GM19240 (cell line): ENCODE measurements around the gene MNAT1.
"Not testable (repeated sequence)": the region's sequence is repeated elsewhere in the genome, so short reads cannot be mapped to it uniquely, and the experiment has no call there.

Source experiments
- DNase-seq: peaks from one replicate; pipeline ENCODE4 v3.0.0; 2011; ENCODE audit warnings: low spot score; ENCODE audit not compliant: insufficient read length

Gene MNAT1

DNA sequence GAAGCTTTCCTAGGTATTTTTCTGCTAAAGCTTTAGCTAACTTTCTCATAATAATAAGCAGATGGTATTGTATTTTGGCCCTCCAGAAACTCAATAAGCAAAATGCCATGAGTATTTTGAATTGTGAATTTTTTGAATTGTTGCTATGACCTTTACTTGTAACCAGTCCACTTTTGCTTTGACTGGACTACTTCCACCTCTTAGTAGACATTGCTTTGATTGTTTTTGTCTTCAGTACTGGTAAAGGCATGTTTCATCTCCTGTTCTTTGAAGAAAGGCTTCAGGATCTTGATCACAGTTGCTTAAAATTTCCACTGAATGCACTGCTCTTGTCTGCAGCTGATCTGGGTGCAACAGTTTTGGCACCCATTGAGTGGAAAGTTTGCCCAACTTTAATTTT, 144.0 kb downstream of the MNAT1 start:
- no peak for DNase-seq

- no peak for DNase-seq
These were observed 147.7 kb downstream of the MNAT1 start for GRCh38 chr14:60882219-60882618.

DNA sequence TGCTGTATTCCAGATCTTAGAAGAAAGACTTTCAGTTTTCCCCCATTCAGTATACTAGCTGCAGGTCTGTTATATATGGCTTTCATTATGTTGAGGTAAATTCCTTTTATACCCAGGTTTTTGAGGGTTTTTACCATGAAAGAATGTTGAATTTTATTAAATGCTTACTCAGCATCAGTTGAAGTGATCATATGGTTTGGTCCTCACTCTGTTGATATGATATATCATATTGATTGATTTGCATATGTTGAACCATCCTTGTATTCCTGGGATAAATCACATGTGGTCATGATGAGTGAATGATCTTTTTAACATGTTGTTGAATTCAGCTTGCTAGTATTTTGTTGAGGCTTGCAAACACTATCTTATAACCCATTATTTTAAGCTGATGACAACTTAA, 149.6 kb downstream of the MNAT1 start:
- DNase-seq: no peak

GRCh38 chr14:60890636-60891035, 156.1 kb downstream of the MNAT1 start:
- not testable (repeated sequence) for DNase-seq

GRCh38 chr14:60893911-60894310, 159.3 kb downstream of the MNAT1 start:
- DNase-seq: no peak

DNA sequence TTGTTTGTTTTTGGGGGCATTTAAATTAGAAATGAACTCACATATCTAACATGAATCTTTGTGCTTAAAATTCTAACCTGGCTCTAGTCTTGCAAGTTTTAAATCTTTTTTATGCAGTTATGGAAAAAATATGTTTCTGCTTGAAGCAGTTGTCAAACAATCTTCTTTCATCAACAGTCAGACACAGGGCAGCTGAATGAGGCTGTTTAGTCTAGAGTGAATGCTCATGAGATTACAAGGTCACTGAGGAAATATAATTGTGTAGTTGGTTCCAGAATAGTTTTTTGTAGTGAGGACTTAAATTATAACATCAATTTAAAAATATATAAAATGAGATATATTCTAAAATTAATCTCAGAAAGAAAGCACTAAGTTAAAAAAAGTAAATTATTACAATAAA, 169.8 kb downstream of the MNAT1 start:
- no peak for DNase-seq

DNA sequence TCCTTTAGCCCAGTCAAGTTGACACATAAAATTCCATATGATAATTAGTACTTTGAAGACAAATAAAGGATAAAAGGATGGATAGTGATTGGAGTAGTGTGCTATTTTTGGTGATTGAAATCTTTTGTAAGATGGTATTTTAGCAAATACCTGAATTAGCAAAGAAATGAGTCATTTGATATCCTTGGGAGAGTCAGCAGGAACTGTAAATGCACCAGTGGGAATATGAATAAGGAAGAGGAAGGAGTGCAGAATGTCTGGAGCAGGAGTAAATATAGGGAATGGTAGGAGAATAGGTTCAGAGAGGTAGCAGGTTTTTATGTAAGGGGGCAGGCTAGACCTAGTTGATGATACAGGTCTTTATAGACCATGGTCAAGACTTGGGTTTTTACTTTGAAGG, 171.4 kb downstream of the MNAT1 start:
- no peak for DNase-seq

DNA sequence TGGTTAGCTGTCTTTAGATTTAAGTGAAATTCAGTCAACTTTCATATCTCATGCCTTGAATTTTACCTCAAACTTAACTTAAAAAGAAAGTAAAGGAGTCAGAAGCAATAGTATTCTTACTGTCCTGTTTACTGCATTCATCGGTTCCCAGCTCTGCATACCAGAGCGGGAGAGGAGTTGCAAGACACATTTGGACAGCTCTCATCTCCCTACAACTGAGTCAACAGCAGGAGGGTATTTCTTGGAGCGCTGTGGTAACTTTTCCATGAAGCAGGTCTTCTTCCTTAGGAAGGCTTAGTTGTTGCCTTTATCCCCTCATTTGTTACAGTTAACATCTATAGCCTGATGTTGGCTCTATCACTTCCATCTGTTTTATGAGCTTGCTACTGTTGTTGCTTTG, 181.2 kb downstream of the MNAT1 start:
- no peak for DNase-seq

GRCh38 chr14:60922050-60922449, 187.5 kb downstream of the MNAT1 start:
- DNase-seq: no peak

GRCh38 chr14:60925286-60925685, 190.7 kb downstream of the MNAT1 start:
- no peak for DNase-seq

DNA sequence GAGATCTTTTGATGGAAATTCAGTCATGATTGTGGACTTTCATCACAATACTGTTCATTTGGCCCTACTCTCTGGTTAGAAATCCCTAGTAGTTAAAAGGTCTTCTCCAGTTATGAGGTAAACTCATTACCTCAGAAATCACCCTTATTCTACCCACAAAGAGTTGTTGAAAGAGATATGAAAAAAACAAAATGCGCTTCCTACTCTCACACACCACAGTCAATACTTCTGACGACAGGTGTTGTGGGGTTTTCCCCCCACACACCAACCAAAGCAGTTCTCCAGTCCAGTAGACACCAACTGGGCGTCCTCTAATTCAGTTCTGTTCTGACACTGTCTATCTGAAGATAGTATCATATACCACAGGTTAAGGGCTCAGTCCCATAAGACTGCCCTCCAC, 191.4 kb downstream of the MNAT1 start:
- DNase-seq: peak; percentile 11

DNA sequence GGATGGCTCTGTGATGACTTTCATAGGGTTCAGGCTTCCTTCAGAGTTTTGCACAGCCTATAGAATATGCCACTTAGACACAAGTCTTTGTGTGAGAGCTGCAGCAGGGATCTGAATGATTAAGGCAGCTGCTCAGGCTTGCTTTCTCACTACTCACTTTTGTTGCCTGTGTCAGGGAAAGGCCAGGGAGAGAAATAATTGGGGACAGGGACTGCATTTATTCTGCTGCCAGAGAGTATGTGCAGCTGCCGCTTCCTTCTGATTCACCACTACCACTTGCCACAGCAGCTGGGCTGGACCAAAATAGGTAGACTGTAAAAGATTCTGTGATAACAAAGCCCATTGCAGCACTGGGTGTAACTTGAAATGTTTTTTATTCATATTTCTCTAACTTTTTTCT, 196.7 kb downstream of the MNAT1 start:
- no peak for DNase-seq

GRCh38 chr14:60933920-60934655, 199.5 kb downstream of the MNAT1 start:
- DNase-seq: no peak

GRCh38 chr14:60935319-60935718, 200.8 kb downstream of the MNAT1 start:
- no peak for DNase-seq

DNA sequence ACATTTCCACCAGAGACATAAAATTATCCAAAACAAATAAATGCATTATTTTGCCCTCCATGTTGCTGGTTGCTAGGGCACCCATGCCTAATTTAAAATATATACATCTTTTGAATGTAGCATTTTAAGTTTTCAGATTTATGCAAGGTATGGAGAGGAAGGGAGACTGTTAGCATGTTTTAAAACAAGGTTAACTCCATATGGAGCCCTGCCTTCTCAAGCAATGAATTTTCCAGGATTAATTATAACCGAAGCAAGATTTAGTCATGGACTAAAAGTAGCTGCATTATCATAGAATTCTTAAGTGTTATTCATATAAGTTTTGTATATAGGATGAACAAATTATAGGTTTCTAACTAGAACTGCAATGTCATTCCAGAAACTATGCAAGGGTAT, 209.1 kb downstream of the MNAT1 start:
- no peak for DNase-seq

DNA sequence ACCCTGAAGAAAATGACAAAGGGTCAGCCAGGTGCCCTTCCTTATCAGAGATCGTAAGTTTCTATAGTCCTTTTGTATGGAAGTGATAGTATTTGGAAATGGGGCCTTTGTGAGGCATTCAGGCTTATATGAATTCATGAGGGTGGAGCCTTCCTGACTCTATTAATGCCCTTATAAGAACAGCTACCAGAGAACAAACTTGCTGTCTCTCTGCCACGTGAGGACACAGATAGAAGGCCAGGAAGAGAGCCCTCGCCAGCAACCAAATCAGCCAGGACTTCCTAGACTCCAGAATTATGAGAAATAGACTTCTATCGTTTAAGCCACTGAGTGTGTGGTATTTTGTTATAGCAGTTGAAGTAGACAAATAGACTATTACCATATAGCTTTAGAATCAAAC, 209.6 kb downstream of the MNAT1 start:
- no peak for DNase-seq

DNA sequence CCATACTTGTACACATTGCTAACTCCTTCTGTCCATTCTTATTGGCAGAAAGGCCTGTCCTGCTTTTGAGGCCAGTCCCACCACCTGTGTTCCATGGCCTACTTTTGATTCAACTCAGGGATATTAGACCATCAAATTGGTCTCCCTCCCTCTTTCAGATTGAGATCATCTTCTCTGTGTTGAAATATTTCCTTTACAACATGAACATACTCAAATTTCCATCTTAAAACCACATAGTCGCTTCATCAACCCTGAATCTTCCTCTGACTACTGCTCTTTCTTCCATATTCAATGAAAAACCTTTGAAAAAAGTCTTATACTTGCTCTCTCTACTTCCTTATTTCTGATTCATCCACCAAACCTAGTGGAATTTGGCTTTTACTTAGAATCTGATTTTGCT, 211.4 kb downstream of the MNAT1 start:
- no peak for DNase-seq

- no peak for DNase-seq
These were observed 212.2 kb downstream of the MNAT1 start for GRCh38 chr14:60946773-60947172.

DNA sequence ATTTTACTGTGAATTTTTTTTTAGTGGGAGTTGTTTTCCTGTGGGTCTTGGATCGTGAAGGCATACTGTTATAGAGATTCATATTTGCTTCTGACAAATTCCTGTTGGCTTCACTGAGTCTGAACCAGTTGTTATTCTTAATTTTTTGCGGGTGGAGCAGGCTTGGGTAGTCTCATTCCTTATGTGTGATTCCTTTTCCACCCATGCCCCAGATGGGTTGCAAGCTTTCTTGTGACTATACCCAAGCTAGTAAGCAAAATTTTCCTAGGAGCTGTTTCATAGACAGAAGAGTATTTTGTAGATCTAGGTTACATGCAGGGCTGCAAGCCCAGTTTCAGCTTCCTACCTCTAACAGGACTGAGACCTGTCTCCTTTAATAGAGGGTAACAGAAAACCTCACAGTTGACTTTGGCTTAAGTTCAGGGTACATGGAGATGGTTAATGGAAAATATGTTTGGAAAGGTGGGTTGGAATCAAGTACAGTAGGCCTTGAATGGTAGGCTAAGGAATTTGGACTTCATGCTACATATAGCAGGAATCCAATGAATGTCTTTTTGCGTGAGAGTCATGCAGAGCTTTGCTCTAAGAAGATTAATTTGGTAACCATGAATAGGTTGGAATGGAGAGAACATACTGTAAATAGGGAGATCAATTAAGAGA, 217.3 kb downstream of the MNAT1 start:
- DNase-seq: no peak

DNA sequence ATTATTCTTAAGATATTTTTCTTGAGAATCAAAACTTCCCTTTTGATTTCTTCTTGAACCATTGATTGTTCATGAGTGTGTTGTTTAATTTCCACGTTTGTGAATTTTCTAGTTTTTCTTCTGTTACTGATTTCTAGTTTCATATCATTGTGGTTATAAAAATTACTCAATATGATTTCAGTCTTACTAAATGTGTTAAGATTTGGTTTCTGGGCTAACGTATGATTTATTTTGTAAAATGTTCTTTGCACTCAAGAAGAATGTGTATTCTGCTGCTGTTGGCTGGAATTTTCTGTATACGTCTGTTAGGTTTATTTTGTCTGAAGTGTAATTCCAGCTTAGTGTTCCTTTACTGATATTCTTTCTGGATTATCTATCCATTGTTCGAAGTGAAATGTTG, 221.6 kb downstream of the MNAT1 start:
- DNase-seq: no peak

GRCh38 chr14:60956632-60957031, 222.1 kb downstream of the MNAT1 start:
- no peak for DNase-seq

DNA sequence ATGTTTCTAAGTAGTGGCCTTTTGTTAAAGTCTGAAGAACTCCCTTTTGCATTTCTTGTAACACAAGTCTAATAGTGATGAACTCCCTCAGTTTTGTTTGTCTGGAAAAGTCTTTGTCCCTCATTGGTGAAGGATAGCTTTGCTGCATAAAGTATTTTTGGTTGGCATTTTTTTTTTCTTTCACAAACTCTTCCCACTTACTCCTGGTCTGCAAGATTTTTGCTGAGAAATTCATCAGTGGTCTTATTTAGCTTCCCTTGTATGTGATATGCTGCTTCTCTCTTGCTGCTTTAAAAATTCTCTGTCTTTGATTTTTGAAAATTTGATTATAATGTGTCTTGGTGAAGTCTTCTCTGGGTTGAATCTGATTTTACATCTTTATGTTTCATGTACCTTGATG, 223.6 kb downstream of the MNAT1 start:
- no peak for DNase-seq

- no peak for DNase-seq
These were observed 229.2 kb downstream of the MNAT1 start for GRCh38 chr14:60963761-60964160.
